Measurements from ENCODE around the gene AOC1. TPM values are rescaled to one million over a fixed set of nuclear protein-coding genes. Genes with fewer than 3 reads are reported as not detected.

Gene AOC1
- total and polyA plus RNA-seq, 3 experiments from 2014 or later = not detected

- peaks cover 0 to 9% (median 4%) of the 10 kb centered on the region in 3 donors for H3K36me3 Mint-ChIP-seq
- Histone ChIP-seq H3K27me3 (ENCODE audit: insufficient read depth, low read length, poor library complexity, severe bottlenecking) (peaks cover 8% of the 10 kb centered on the region), H3K4me3 (ENCODE audit: low read length) (no peak overlapping the region), H3K36me3 (ENCODE audit: insufficient read depth, low read length) (no peaks in the 10 kb centered on the region), H3K27ac (ENCODE audit: low read depth, low read length) (no peak overlapping the region), H3K4me1 (ENCODE audit: insufficient read depth, low read length) (no peaks in the 10 kb centered on the region), H3K9me3 (ENCODE audit: low read length) (no peaks in the 10 kb centered on the region)
- H3K4me1 Mint-ChIP-seq = no peaks in the 10 kb centered on the region
- H3K27me3 Mint-ChIP-seq = peaks cover 19 to 80% of the 10 kb centered on the region in 2 donors
- CTCF ChIA-PET = no interaction called here
- no peak overlapping the region for H3K4me3 Mint-ChIP-seq
- H3K27ac Mint-ChIP-seq = no peak overlapping the region
- H3K9me3 Mint-ChIP-seq = peaks cover 8 to 17% (median 10%) of the 10 kb centered on the region in 5 donors
- POLR2A ChIA-PET = no interaction called here
- no peak for DNase-seq
Measured at GRCh38 chr7:150814328-150815001, 37.9 kb upstream of the AOC1 start.

GRCh38 chr7:150818971-150819370 is 33.3 kb upstream of the AOC1 start:
- H3K27me3 ChIP-seq (ENCODE audit: insufficient read depth, low read length, poor library complexity, severe bottlenecking) = peaks cover 8% of the 10 kb centered on the region
- peaks cover 19 to 57% of the 10 kb centered on the region in 2 donors for H3K27me3 Mint-ChIP-seq
- ChIA-PET POLR2A (no interaction called here), CTCF (no interaction called here)
- no peak for DNase-seq
- no peaks in the 10 kb centered on the region for H3K36me3 ChIP-seq (ENCODE audit: insufficient read depth, low read length)
- H3K4me1 Mint-ChIP-seq = no peaks in the 10 kb centered on the region
- H3K36me3 Mint-ChIP-seq = peaks cover 0 to 9% (median 4%) of the 10 kb centered on the region in 3 donors
- H3K27ac ChIP-seq (ENCODE audit: low read depth, low read length) = no peak overlapping the region
- H3K27ac Mint-ChIP-seq = no peak overlapping the region
- H3K9me3 Mint-ChIP-seq = peaks cover 6 to 22% (median 15%) of the 10 kb centered on the region in 5 donors
- H3K9me3 ChIP-seq (ENCODE audit: low read length) = no peaks in the 10 kb centered on the region
- H3K4me1 ChIP-seq (ENCODE audit: insufficient read depth, low read length) = no peaks in the 10 kb centered on the region
- H3K4me3 ChIP-seq (ENCODE audit: low read length) = no peak overlapping the region
- no peak overlapping the region for H3K4me3 Mint-ChIP-seq

DNA sequence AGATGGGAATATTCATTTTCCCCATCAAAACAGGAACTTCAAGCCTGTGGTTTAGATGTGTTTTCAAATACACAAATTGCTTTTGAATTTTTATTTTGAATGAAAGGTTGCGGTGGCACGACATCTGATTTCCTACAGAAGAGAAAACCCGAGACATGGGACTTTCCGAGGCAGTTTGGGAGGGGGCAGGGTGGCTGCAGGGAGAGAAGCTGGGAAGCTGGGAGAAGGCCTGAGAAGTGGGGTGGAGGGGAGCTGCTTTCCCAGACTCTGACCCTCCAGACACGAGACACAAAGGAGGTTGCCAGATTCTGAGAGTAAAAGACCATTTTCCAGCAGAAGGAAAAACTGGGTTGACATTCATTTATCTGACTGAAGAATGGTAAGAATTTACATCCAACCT is 32.2 kb upstream of the AOC1 start:
- H3K4me3 ChIP-seq (ENCODE audit: low read length) = no peak overlapping the region
- no peaks in the 10 kb centered on the region for H3K4me1 ChIP-seq (ENCODE audit: insufficient read depth, low read length)
- no peaks in the 10 kb centered on the region for H3K36me3 ChIP-seq (ENCODE audit: insufficient read depth, low read length)
- no peaks in the 10 kb centered on the region for H3K9me3 ChIP-seq (ENCODE audit: low read length)
- Mint-ChIP-seq H3K27me3 (peaks cover 15 to 46% of the 10 kb centered on the region in 2 donors), H3K9me3 (peaks cover 4 to 19% (median 15%) of the 10 kb centered on the region in 5 donors), H3K27ac (no peak overlapping the region), H3K36me3 (peaks cover 0 to 6% (median 4%) of the 10 kb centered on the region in 3 donors), H3K4me1 (no peaks in the 10 kb centered on the region), H3K4me3 (no peak overlapping the region)
- POLR2A ChIA-PET = no interaction called here
- no peak overlapping the region for H3K27ac ChIP-seq (ENCODE audit: low read depth, low read length)
- no peak for DNase-seq
- CTCF ChIA-PET = no interaction called here
- H3K27me3 ChIP-seq (ENCODE audit: insufficient read depth, low read length, poor library complexity, severe bottlenecking) = peaks cover 8% of the 10 kb centered on the region

DNA sequence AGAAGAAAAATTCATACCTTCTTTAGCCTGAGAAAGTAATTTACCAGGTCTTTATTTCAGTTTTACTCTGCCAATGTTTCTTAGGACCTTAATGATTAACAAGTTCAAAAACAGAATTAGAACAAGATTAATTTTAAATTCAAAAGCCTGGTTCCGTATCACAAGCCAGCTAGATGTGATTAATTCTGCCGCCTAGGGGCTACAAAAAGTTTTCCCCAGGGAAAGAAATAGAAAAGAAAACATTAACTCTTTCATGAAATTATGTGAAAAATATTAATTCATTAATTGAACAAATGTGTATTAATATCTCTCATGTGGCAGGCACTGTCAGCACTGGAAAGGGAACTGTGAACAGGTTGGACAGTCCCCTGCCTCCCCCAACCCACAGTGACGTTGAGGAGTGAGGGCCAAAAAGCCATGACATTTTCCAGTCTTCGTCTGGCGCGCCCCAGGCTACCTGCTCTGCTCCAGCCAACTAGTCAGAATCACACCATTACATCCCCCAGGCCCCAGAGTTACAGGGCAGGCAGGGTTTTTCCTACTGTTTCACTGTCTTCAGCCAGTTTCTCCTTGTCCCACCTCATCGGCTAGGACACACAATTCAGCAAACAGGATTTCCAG is 31.6 kb upstream of the AOC1 start:
- CTCF ChIA-PET = no interaction called here
- DNase-seq = no peak
- Mint-ChIP-seq H3K27ac (no peak overlapping the region), H3K27me3 (peaks cover 20 to 47% of the 10 kb centered on the region in 2 donors), H3K4me3 (no peak overlapping the region), H3K9me3 (peaks cover 4 to 16% (median 12%) of the 10 kb centered on the region in 5 donors), H3K4me1 (no peaks in the 10 kb centered on the region), H3K36me3 (peaks cover 0 to 4% (median 3%) of the 10 kb centered on the region in 3 donors)
- H3K4me3 ChIP-seq (ENCODE audit: low read length) = no peak overlapping the region
- H3K27me3 ChIP-seq (ENCODE audit: insufficient read depth, low read length, poor library complexity, severe bottlenecking) = peaks cover 6% of the 10 kb centered on the region
- H3K27ac ChIP-seq (ENCODE audit: low read depth, low read length) = no peak overlapping the region
- no peaks in the 10 kb centered on the region for H3K9me3 ChIP-seq (ENCODE audit: low read length)
- POLR2A ChIA-PET = no interaction called here
- no peaks in the 10 kb centered on the region for H3K4me1 ChIP-seq (ENCODE audit: insufficient read depth, low read length)
- H3K36me3 ChIP-seq (ENCODE audit: insufficient read depth, low read length) = no peaks in the 10 kb centered on the region

DNA sequence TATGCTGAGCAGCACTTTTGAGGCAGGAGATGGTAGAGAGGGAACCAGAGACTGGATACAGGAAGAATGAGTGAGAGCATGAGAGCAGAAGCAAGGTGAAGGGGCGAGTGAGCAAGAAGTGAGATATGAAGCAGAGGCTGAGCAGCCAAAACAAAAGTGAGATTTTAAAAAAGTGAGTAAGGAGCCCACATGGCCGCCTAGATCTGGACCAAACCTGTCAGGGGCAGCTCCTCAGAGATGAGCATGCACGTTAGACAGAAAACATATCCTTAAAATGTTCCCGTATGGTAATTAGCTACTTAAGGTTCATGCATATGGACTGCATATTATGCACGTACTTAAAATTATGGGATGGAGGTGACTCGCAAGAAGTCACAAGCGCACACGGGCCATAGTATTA is 29.3 kb upstream of the AOC1 start:
- Mint-ChIP-seq H3K4me3 (no peak overlapping the region), H3K4me1 (no peaks in the 10 kb centered on the region), H3K27me3 (peaks cover 25 to 44% of the 10 kb centered on the region in 2 donors), H3K27ac (no peak overlapping the region), H3K36me3 (no peaks in the 10 kb centered on the region), H3K9me3 (peaks cover 2 to 8% (median 4%) of the 10 kb centered on the region in 5 donors)
- ChIA-PET POLR2A (no interaction called here), CTCF (no interaction called here)
- no peak for DNase-seq
- H3K4me1 ChIP-seq (ENCODE audit: insufficient read depth, low read length) = no peaks in the 10 kb centered on the region
- no peak overlapping the region for H3K4me3 ChIP-seq (ENCODE audit: low read length)
- no peaks in the 10 kb centered on the region for H3K36me3 ChIP-seq (ENCODE audit: insufficient read depth, low read length)
- H3K27ac ChIP-seq (ENCODE audit: low read depth, low read length) = no peak overlapping the region
- no peaks in the 10 kb centered on the region for H3K9me3 ChIP-seq (ENCODE audit: low read length)
- no peaks in the 10 kb centered on the region for H3K27me3 ChIP-seq (ENCODE audit: insufficient read depth, low read length, poor library complexity, severe bottlenecking)

- H3K4me1 Mint-ChIP-seq = no peaks in the 10 kb centered on the region
- no peaks in the 10 kb centered on the region for H3K36me3 Mint-ChIP-seq
- no peak for DNase-seq
- Histone ChIP-seq H3K36me3 (ENCODE audit: insufficient read depth, low read length) (no peaks in the 10 kb centered on the region), H3K4me3 (ENCODE audit: low read length) (no peak overlapping the region), H3K4me1 (ENCODE audit: insufficient read depth, low read length) (no peaks in the 10 kb centered on the region), H3K27ac (ENCODE audit: low read depth, low read length) (no peak overlapping the region), H3K27me3 (ENCODE audit: insufficient read depth, low read length, poor library complexity, severe bottlenecking) (no peaks in the 10 kb centered on the region), H3K9me3 (ENCODE audit: low read length) (no peaks in the 10 kb centered on the region)
- H3K27ac Mint-ChIP-seq = no peak overlapping the region
- CTCF ChIA-PET = no interaction called here
- H3K27me3 Mint-ChIP-seq = peaks cover 25 to 44% of the 10 kb centered on the region in 2 donors
- POLR2A ChIA-PET = no interaction called here
- H3K4me3 Mint-ChIP-seq = no peak overlapping the region
- peaks cover 2 to 8% (median 4%) of the 10 kb centered on the region in 5 donors for H3K9me3 Mint-ChIP-seq
Measured at GRCh38 chr7:150823484-150824126, 28.7 kb upstream of the AOC1 start.

GRCh38 chr7:150824379-150825177 is 27.7 kb upstream of the AOC1 start:
- no peak for DNase-seq
- no peaks in the 10 kb centered on the region for H3K36me3 Mint-ChIP-seq
- H3K4me1 Mint-ChIP-seq = no peaks in the 10 kb centered on the region
- Histone ChIP-seq H3K27ac (ENCODE audit: low read depth, low read length) (no peak overlapping the region), H3K4me1 (ENCODE audit: insufficient read depth, low read length) (no peaks in the 10 kb centered on the region), H3K36me3 (ENCODE audit: insufficient read depth, low read length) (no peaks in the 10 kb centered on the region), H3K9me3 (ENCODE audit: low read length) (no peaks in the 10 kb centered on the region), H3K4me3 (ENCODE audit: low read length) (no peak overlapping the region), H3K27me3 (ENCODE audit: insufficient read depth, low read length, poor library complexity, severe bottlenecking) (no peaks in the 10 kb centered on the region)
- ChIA-PET CTCF (no interaction called here), POLR2A (no interaction called here)
- no peak overlapping the region for H3K4me3 Mint-ChIP-seq
- peaks cover 25 to 47% of the 10 kb centered on the region in 2 donors for H3K27me3 Mint-ChIP-seq
- H3K9me3 Mint-ChIP-seq = peaks cover 2 to 8% (median 4%) of the 10 kb centered on the region in 5 donors
- peak overlapping the region in 2 of 8 donors; percentile 35 to 73 for H3K27ac Mint-ChIP-seq

Measured in CD8-positive, alpha-beta memory T cell (primary cell).